Stomach (tissue), 4 donors: ENCODE data around the gene SORCS3.

Experiments
- EP300 ChIP-seq: sonication (generic); formaldehyde crosslinking; IDR thresholded peaks from one replicate; pipeline ENCODE4 v1.6.1; 2017; ENCODE audit warnings: antibody characterized with exemption
- POLR2A ChIP-seq, 4 donors: fragments of 450-650 bp; IDR thresholded peaks; one replicate each; pipeline ENCODE4 v1.6.1; 2016; ENCODE audit warnings: antibody characterized with exemption in 4 of 4, control low read depth in 2 of 4, mild to moderate bottlenecking in 1 of 4, moderate library complexity in 1 of 4
- POLR2AphosphoS5 ChIP-seq, 3 donors: sonication (generic); formaldehyde crosslinking; IDR thresholded peaks; one replicate each; pipeline ENCODE4 v1.6.1; 2016; ENCODE audit warnings: antibody characterized with exemption in 3 of 3
- TF ChIP-seq, protein P1 (sequence below), 7 experiments: fragments of 450-650 bp in 4 of 7; fragments of 200-600 bp in 3 of 7; sonication (generic) in 3 of 7; IDR thresholded peaks; one replicate each; pipeline ENCODE4 v1.5.1; 2016 to 2019; ENCODE audit warnings: antibody characterized with exemption in 7 of 7, control low read depth in 2 of 7, mild to moderate bottlenecking in 1 of 7

DNA sequence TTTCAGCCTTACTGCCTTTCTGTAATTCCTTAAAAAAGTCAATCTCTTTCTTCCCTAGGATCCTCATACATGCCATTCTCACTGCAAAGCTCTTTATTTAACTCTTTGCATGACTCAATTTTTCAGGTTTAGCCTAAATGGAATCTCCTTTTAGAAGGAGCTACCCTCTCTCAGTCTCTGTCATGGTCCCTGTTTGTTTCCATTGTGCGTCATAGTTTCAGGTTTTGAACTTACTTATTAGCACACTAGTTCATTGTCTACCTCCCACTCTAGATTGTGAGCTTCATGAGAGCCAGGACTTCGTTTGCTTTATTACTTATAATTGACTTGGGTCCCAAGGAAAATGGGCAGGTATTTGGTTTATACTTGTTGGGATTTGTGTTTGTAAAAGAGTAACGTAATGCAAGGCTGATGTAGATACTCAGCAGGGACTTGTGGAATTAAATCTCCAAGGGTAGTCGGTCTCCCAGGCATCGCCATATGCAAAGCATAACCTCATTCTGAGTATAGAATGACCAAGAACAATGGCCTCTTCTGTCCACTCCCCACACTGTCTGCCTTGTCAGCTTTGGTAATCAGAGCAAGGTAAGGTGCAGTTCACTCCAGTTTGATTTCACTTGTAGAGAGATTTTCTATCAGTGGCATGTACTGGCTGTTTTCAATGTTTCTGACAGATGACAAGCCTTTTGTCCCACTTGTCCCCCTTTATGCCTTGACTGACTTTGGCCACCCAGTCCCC is 252.0 kb downstream of the SORCS3 start:
- TF ChIP-seq, protein P1, sequence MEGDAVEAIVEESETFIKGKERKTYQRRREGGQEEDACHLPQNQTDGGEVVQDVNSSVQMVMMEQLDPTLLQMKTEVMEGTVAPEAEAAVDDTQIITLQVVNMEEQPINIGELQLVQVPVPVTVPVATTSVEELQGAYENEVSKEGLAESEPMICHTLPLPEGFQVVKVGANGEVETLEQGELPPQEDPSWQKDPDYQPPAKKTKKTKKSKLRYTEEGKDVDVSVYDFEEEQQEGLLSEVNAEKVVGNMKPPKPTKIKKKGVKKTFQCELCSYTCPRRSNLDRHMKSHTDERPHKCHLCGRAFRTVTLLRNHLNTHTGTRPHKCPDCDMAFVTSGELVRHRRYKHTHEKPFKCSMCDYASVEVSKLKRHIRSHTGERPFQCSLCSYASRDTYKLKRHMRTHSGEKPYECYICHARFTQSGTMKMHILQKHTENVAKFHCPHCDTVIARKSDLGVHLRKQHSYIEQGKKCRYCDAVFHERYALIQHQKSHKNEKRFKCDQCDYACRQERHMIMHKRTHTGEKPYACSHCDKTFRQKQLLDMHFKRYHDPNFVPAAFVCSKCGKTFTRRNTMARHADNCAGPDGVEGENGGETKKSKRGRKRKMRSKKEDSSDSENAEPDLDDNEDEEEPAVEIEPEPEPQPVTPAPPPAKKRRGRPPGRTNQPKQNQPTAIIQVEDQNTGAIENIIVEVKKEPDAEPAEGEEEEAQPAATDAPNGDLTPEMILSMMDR (IDR thresholded peaks at IDR 0.05) = no peak
- TF ChIP-seq POLR2AphosphoS5 (IDR thresholded peaks at IDR 0.05) (no peak), EP300 (no peak), POLR2A (IDR thresholded peaks at IDR 0.05) (no peak)
